ENCODE results near the gene ZNF670.

DNA sequence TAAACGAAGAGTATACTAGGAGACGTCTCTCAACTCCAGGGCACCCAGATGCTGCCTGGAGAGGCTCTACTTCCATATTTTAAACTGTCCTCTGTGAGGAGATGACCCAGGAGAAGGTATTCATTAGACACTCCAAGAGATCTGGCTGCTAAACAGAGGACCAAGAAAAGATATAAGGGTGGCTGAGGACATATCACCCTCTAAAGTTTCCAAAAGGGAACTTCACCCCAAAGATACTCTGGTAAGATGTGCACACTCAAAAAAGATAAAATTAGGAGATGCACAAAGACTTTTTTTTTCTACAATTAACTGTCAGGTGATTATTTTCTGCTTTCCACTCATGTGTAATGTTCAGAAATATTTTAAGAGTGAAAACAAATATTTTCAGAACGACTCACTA is 1.4 kb downstream of the ZNF670 start:
- TF ChIP-seq, protein P1, sequence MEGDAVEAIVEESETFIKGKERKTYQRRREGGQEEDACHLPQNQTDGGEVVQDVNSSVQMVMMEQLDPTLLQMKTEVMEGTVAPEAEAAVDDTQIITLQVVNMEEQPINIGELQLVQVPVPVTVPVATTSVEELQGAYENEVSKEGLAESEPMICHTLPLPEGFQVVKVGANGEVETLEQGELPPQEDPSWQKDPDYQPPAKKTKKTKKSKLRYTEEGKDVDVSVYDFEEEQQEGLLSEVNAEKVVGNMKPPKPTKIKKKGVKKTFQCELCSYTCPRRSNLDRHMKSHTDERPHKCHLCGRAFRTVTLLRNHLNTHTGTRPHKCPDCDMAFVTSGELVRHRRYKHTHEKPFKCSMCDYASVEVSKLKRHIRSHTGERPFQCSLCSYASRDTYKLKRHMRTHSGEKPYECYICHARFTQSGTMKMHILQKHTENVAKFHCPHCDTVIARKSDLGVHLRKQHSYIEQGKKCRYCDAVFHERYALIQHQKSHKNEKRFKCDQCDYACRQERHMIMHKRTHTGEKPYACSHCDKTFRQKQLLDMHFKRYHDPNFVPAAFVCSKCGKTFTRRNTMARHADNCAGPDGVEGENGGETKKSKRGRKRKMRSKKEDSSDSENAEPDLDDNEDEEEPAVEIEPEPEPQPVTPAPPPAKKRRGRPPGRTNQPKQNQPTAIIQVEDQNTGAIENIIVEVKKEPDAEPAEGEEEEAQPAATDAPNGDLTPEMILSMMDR (IDR thresholded peaks at IDR 0.05), result no peak
- TF ChIP-seq POLR2A (IDR thresholded peaks at IDR 0.05), result no peak
- no peak for TF ChIP-seq POLR2AphosphoS5 (IDR thresholded peaks at IDR 0.05)

Data from prostate gland (tissue), 2 donors.